Upper lobe of left lung (tissue), 4 donors: ENCODE data around the gene WASF2.

ENCODE experiments used
- EP300 ChIP-seq, 4 donors: sonication (generic); formaldehyde crosslinking; IDR thresholded peaks; one replicate each; pipeline ENCODE4 v1.5.1; 2017; ENCODE audit warnings: antibody characterized with exemption in 4 of 4, control low read depth in 2 of 4
- POLR2A ChIP-seq, 4 donors: fragments of 450-650 bp; IDR thresholded peaks; one replicate each; pipeline ENCODE4 v1.5.1; 2016 to 2017; ENCODE audit warnings: antibody characterized with exemption in 4 of 4, mild to moderate bottlenecking in 2 of 4
- POLR2AphosphoS5 ChIP-seq, 2 donors: sonication (generic); formaldehyde crosslinking; IDR thresholded peaks; one replicate each; pipeline ENCODE4 v1.5.1; 2017; ENCODE audit warnings: antibody characterized with exemption in 2 of 2
- TF ChIP-seq, protein P1 (sequence below), 6 experiments: fragments of 450-650 bp in 4 of 6; fragments of 200-600 bp in 2 of 6; sonication (generic) in 2 of 6; IDR thresholded peaks; one replicate each; pipeline ENCODE4 v1.5.1; 2016 to 2019; ENCODE audit warnings: antibody characterized with exemption in 6 of 6

DNA sequence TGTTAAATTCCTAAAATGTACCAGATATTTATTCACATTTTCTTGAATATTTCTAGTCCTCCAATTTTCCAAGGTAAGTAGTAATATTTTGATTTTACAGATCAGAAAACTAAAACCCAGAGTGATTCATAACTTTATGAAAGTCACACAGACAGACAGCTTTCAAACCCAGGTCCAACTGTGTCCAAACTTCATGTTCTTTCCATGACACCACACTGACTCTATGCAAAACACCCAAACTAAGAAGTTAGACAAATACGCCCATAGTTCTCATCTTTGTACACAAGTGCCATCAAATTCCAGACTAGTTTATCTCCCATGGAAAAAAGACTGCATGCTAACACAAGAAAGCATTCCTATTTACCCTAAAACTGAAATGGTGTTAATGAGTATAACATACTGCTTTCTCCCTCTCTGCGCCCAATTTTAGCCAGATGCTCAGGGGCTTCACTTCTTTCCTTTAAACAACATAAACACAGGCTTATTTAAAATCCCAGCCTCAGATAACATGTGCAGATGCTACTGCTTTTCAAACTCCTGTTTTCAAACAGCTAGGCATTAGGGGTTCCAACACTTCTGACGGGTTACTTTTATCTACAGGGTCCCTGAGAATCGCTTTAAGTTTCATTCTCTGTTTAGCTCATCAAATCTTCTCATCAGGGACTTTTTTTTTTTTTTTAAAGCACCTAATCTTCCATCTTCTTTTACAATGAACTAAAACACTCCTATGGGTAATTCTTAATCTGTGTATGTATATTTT, 44.6 kb downstream of the WASF2 start:
- TF ChIP-seq, protein P1, sequence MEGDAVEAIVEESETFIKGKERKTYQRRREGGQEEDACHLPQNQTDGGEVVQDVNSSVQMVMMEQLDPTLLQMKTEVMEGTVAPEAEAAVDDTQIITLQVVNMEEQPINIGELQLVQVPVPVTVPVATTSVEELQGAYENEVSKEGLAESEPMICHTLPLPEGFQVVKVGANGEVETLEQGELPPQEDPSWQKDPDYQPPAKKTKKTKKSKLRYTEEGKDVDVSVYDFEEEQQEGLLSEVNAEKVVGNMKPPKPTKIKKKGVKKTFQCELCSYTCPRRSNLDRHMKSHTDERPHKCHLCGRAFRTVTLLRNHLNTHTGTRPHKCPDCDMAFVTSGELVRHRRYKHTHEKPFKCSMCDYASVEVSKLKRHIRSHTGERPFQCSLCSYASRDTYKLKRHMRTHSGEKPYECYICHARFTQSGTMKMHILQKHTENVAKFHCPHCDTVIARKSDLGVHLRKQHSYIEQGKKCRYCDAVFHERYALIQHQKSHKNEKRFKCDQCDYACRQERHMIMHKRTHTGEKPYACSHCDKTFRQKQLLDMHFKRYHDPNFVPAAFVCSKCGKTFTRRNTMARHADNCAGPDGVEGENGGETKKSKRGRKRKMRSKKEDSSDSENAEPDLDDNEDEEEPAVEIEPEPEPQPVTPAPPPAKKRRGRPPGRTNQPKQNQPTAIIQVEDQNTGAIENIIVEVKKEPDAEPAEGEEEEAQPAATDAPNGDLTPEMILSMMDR (IDR thresholded peaks at IDR 0.05) = no peak
- TF ChIP-seq POLR2A (IDR thresholded peaks at IDR 0.05) = no peak
- TF ChIP-seq EP300 (IDR thresholded peaks at IDR 0.05) = no peak
- no peak for TF ChIP-seq POLR2AphosphoS5 (IDR thresholded peaks at IDR 0.05)
